C4-2B (cell line): ENCODE results near the gene CTNNA3.

Source experiments
- H3K27ac ChIP-seq: fragments of 450-650 bp; 2 replicates; pipeline ENCODE4 v1.5.1; 2017
- CTCF ChIP-seq: fragments of 450-650 bp; conservative IDR thresholded peaks from 2 replicates; pipeline ENCODE4 v1.5.1; 2017; ENCODE audit warnings: mild to moderate bottlenecking
- ZFX ChIP-seq: fragments of 450-650 bp; IDR thresholded peaks from 2 replicates; pipeline ENCODE4 v1.6.1; 2017

CTNNA3 gene

GRCh38 chr10:67050415-67050814 is 645.6 kb downstream of the CTNNA3 start:
- no peak overlapping the region for H3K27ac ChIP-seq
- TF ChIP-seq ZFX (no peak), CTCF (no peak)

GRCh38 chr10:67049988-67050387 is 646.0 kb downstream of the CTNNA3 start:
- no peak overlapping the region for H3K27ac ChIP-seq
- no peak for TF ChIP-seq ZFX
- TF ChIP-seq CTCF, result no peak

- H3K27ac ChIP-seq, result no peak overlapping the region
- no peak for TF ChIP-seq CTCF
- no peak for TF ChIP-seq ZFX
Observed at GRCh38 chr10:67046507-67046906, 649.5 kb downstream of the CTNNA3 start.

- TF ChIP-seq ZFX, result no peak
- no peak for TF ChIP-seq CTCF
- no peak overlapping the region for H3K27ac ChIP-seq
Observed at GRCh38 chr10:67045404-67045803, 650.6 kb downstream of the CTNNA3 start.

GRCh38 chr10:67043041-67043440 is 653.0 kb downstream of the CTNNA3 start:
- no peak for TF ChIP-seq CTCF
- TF ChIP-seq ZFX, result no peak
- no peak overlapping the region for H3K27ac ChIP-seq

- H3K27ac ChIP-seq, result no peak overlapping the region
- no peak for TF ChIP-seq ZFX
- TF ChIP-seq CTCF, result no peak
Observed at GRCh38 chr10:67036808-67037207, 659.2 kb downstream of the CTNNA3 start.

- no peak overlapping the region for H3K27ac ChIP-seq
Observed at GRCh38 chr10:67033878-67034277, 662.1 kb downstream of the CTNNA3 start.

More at GRCh38 chr10:67033878-67034277, 662.1 kb downstream of the CTNNA3 start:
- TF ChIP-seq CTCF (no peak), ZFX (no peak)
